Spinal cord (tissue), 10 donors: ENCODE data around the gene TNRC6B. TPM values are rescaled to one million over a fixed set of nuclear protein-coding genes. Genes with fewer than 3 reads are reported as not detected.
A peak's percentile ranks its signal among the peaks of the same experiment; 100 is the strongest.

Source experiments
- DNase-seq, 6 donors: peaks; one replicate each; pipeline versions ENCODE4 v3.0.0 to v3.0.0-alpha.2; 2013 to 2015; ENCODE audit warnings: low spot score in 6 of 6, low read depth in 4 of 6
- H3K27ac ChIP-seq: one replicate; pipeline ENCODE4 v1.5.1; 2013; ENCODE audit warnings: low read depth, low read length, control low read depth
- H3K27me3 ChIP-seq: one replicate; pipeline ENCODE4 v1.6.1; 2013; ENCODE audit warnings: low read length; ENCODE audit not compliant: control insufficient read depth, insufficient read depth
- H3K36me3 ChIP-seq: one replicate; pipeline ENCODE4 v1.6.1; 2013; ENCODE audit warnings: low read length; ENCODE audit not compliant: control insufficient read depth, insufficient read depth
- H3K4me1 ChIP-seq: one replicate; pipeline ENCODE4 v1.6.1; 2013; ENCODE audit warnings: low read length; ENCODE audit not compliant: control insufficient read depth, insufficient read depth
- H3K4me3 ChIP-seq: one replicate; pipeline ENCODE4 v1.5.1; 2013; ENCODE audit warnings: low read depth, low read length, control low read depth
- H3K9me3 ChIP-seq: one replicate; pipeline ENCODE4 v1.6.1; 2013; ENCODE audit warnings: low read length; ENCODE audit not compliant: control insufficient read depth, insufficient read depth
- WGBS: methylation state at CpG from one replicate; pipeline ENCODE4 v1.1.5; 2013; ENCODE audit warnings: missing lambda C conversion rate; ENCODE audit not compliant: insufficient coverage; 5-methylcytosine and 5-hydroxymethylcytosine counted together
- polyA plus RNA-seq, 2 donors: library from polyadenylated mRNA; unstranded; fragments of 120-200 nt; gene quantifications; one replicate each; pipeline ENCODE4 v1.2.1, GENCODE V29; 2013; ENCODE audit not compliant: insufficient read length in 2 of 2
- total RNA-seq, 2 donors: library from RNA; depleted of rRNA in 1 of 2; stranded (reverse); fragments of 120-200 nt in 1 of 2; fragments of >200 nt in 1 of 2; gene quantifications; one replicate each; pipeline versions ENCODE4 v1.2.3 to v1.2.4, GENCODE V29; 2013 to 2014
- donor health status: healthy.

TNRC6B gene
- total and polyA plus RNA-seq, 4 donors: 16.7 to 38.7 (median 26.5) TPM

DNA sequence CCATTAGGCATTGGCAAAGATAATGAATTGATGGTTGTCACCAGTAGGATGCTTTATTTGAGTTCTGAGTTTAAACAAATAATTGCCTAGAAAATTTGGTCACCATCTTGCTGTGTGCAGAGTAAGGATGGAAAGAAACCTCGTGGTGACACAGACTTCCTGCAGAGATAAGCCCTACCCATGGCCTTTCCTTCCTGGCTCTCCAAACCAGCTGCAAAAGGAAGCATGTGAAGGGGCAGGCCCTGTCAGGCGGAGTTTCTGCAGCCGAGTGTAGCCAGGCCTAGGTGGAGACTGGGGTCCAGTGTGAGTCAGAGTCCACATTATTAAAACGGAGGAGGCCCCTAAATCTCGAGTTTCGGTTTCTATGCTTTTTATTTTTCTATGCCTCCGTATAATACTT is 85.5 kb downstream of the TNRC6B start:
- Histone ChIP-seq H3K27ac (no peak overlapping the region), H3K27me3 (no peaks in the 10 kb centered on the region), H3K4me1 (no peaks in the 10 kb centered on the region), H3K36me3 (peaks cover 43% of the 10 kb centered on the region), H3K4me3 (no peak overlapping the region), H3K9me3 (no peaks in the 10 kb centered on the region)
- no CpG with 5 or more reads among the region's 7 CpGs for WGBS
- no peak for DNase-seq

DNA sequence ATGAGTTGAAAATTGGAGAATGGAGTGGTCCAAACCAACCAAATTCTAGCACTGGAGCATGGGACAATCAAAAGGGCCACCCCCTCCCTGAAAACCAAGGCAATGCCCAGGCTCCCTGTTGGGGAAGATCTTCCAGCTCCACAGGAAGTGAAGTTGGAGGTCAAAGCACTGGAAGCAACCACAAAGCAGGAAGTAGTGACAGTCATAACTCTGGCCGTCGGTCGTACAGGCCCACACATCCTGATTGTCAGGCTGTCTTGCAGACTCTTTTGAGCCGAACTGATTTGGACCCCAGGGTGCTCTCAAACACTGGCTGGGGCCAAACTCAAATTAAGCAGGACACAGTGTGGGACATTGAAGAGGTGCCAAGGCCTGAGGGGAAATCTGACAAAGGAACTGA is 88.1 kb downstream of the TNRC6B start:
- Histone ChIP-seq H3K4me3 (no peak overlapping the region), H3K27ac (no peak overlapping the region), H3K4me1 (no peaks in the 10 kb centered on the region), H3K36me3 (peaks cover 42% of the 10 kb centered on the region), H3K9me3 (no peaks in the 10 kb centered on the region), H3K27me3 (no peaks in the 10 kb centered on the region)
- 53% methylated on average over 4 of the region's 4 CpGs for WGBS
- DNase-seq: no peak

DNA sequence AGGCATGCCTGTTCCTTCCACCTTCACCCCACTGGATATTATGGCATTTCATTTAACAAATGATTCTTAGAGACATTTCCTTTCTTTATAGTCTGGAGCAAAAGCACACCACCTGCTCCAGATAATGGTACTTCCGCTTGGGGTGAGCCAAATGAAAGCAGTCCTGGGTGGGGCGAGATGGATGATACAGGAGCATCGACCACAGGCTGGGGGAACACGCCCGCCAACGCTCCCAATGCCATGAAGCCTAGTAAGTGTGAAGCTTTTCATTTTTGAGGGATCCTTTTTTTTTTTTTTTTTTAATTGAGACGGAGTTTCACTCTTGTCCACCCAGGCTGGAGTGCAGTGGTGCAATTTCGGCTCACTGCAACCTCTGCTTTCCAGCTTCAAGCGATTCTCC is 92.3 kb downstream of the TNRC6B start:
- Histone ChIP-seq H3K27ac (no peak overlapping the region), H3K4me1 (no peaks in the 10 kb centered on the region), H3K27me3 (no peaks in the 10 kb centered on the region), H3K36me3 (peaks cover 34% of the 10 kb centered on the region), H3K4me3 (no peak overlapping the region), H3K9me3 (no peaks in the 10 kb centered on the region)
- 90% methylated on average over 5 of the region's 9 CpGs for WGBS
- DNase-seq: no peak

DNA sequence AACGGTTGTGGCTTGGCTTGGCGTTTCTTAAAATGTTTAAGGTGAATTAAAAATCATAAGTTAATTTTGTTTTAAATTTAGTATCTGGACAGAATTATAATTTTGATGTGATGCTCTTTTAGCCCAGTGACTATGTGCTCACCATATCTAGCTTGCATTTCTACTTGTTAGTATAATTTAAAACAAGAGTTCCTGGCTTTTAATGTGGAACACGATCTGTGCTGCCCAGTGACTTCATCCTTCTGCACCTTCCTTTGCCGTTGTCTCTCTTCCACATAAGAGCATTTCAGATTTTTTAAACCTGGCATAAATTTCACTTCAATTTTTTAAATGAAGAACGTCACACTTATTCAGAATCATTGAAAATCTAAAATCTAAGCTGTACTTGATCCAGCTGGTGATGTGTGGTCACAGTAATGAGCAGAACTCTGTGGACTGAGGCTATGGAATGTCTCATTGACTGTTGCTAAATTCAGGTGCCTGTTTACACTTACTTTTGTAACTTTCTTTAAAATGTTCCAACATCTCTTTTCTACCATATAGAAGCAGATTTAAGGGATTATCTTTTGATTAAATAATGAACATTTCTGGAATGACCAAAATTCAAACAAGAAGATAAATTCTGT is 93.1 kb downstream of the TNRC6B start:
- H3K4me3 ChIP-seq: no peak overlapping the region
- H3K27ac ChIP-seq: no peak overlapping the region
- 67% methylated on average over 3 of the region's 5 CpGs for WGBS
- H3K27me3 ChIP-seq: no peaks in the 10 kb centered on the region
- H3K9me3 ChIP-seq: no peaks in the 10 kb centered on the region
- peaks cover 30% of the 10 kb centered on the region for H3K36me3 ChIP-seq
- peaks cover under 1% of the 10 kb centered on the region for H3K4me1 ChIP-seq
- DNase-seq: no peak

DNA sequence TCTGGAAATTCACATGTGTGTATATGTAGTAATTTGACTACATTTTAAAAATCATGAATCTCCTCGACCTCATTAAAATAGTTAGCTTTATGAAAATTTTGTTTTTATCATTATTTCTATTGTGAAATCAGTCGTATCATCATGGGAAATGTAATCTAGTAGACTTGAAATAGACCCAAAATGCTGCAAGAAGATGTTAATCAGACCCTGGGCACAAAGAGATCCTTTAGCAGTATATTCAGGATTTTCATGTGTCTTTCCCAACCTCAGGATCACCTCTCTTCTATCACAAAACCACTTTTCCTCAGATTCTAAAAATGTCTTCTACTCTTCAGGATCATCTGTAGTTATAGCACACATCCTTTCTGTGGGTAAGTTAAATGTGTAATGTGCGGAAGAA is 93.7 kb downstream of the TNRC6B start:
- H3K4me1 ChIP-seq: peaks cover 4% of the 10 kb centered on the region
- no peaks in the 10 kb centered on the region for H3K27me3 ChIP-seq
- H3K9me3 ChIP-seq: no peaks in the 10 kb centered on the region
- no peak overlapping the region for H3K4me3 ChIP-seq
- no peak for DNase-seq
- peaks cover 28% of the 10 kb centered on the region for H3K36me3 ChIP-seq
- H3K27ac ChIP-seq: no peak overlapping the region
- WGBS: 88% methylated on average over 1 of the region's 3 CpGs

DNA sequence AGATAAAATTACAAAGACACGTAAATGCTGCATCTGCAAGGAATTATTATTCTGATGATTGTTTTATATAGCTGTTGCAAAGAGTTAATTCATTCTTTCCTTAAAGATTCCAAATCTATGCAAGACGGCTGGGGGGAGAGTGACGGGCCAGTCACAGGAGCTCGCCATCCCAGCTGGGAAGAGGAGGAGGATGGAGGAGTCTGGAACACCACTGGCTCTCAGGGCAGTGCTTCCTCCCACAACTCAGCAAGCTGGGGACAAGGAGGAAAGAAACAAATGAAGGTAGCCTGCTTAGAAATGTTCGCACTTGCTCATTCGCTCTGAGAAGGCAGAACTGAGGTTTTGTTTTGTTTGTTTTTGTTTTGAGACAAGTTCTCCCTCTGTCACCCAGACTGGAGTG is 95.6 kb downstream of the TNRC6B start:
- Histone ChIP-seq H3K36me3 (peaks cover 21% of the 10 kb centered on the region), H3K4me3 (no peak overlapping the region), H3K9me3 (no peaks in the 10 kb centered on the region), H3K27me3 (no peaks in the 10 kb centered on the region), H3K4me1 (peaks cover 4% of the 10 kb centered on the region), H3K27ac (no peak overlapping the region)
- WGBS: 100% methylated on average over 1 of the region's 6 CpGs
- no peak for DNase-seq

DNA sequence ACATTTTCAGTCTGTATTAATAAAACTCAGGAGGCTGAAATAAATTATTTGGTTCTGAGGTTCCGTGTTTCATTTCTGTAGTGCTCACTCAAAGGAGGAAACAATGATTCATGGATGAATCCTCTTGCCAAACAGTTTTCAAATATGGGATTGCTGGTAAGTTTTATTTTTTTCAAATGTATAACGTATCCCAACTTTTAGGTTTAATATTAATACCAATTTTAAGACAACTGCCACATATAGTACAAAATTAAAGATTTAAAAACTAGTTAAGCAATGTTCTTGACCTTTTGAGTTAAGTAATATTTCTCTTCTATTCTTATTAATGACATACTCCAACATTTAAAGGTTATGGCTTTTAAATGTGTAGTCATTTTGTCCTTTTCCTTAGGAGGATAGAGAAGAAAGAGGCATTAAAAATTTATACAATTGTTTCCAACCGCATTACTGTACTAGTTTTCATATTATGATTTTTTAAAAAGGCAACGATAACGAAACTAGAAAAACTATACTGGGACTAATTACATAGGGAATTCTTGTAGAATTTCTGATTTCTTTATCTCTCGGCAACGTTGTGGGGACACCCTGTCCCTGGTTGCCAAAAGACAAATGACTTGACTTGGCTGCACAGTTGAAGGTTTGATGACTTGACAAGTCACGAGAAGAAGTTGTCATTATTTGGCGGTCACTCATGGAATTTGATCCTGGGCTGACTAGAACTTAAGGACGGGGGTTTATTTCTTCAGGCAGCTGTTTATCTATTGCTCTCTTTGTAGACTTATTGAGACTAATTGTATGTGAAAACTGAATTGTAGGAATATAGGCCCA is 99.5 kb downstream of the TNRC6B start:
- peaks cover 4% of the 10 kb centered on the region for H3K4me1 ChIP-seq
- no peaks in the 10 kb centered on the region for H3K9me3 ChIP-seq
- DNase-seq: no peak
- WGBS: 85% methylated on average over 4 of the region's 10 CpGs
- no peaks in the 10 kb centered on the region for H3K27me3 ChIP-seq
- peak overlapping the region; percentile 14 for H3K4me3 ChIP-seq
- peak overlapping the region; percentile 26 for H3K27ac ChIP-seq
- peaks cover 27% of the 10 kb centered on the region for H3K36me3 ChIP-seq

DNA sequence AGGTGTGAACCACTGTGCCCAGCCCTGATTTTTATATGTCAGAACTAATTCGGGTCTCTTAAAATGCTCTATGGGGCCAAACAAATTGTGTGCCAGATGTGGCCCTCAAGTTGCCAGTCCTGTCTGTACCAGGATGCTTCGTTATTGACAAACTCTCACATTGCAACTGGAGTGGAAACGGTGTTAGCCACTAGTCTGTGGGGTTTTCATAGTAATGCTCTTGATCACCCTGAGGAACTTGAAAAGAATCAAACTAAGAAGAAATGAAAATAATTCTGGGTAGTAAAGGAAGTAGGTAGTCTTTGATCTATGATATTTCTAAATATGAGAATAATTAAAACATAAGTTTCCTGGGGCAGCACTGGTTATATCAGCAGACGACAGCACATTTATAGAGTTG is 101.3 kb downstream of the TNRC6B start:
- H3K36me3 ChIP-seq: peaks cover 24% of the 10 kb centered on the region
- 95% methylated on average over 4 of the region's 4 CpGs for WGBS
- H3K27me3 ChIP-seq: no peaks in the 10 kb centered on the region
- DNase-seq: no peak
- no peak overlapping the region for H3K4me3 ChIP-seq
- H3K4me1 ChIP-seq: peaks cover 4% of the 10 kb centered on the region
- no peak overlapping the region for H3K27ac ChIP-seq
- H3K9me3 ChIP-seq: no peaks in the 10 kb centered on the region

DNA sequence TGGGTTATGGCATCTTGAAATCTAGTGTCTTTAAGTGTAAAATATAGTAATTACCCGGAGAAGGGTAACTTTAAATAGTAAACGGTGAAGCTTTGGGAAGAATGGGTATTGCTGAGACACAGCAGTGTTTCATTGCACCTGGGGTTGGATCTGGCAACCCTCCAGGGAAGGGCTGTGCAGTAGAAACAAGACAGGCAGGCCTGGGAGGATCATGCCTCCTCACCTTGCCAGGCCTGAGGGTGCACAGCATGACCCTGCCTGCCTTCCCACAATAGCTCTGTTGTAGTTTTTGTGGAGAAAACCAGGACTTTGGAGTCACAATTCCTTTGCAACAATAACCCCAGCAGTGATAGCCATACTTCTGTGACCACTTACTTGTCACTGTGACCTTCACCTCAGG is 104.0 kb downstream of the TNRC6B start:
- no peak for DNase-seq
- Histone ChIP-seq H3K27ac (no peak overlapping the region), H3K36me3 (peaks cover 25% of the 10 kb centered on the region), H3K9me3 (no peaks in the 10 kb centered on the region), H3K4me3 (no peak overlapping the region), H3K27me3 (no peaks in the 10 kb centered on the region), H3K4me1 (no peaks in the 10 kb centered on the region)
- 68% methylated on average over 2 of the region's 2 CpGs for WGBS

DNA sequence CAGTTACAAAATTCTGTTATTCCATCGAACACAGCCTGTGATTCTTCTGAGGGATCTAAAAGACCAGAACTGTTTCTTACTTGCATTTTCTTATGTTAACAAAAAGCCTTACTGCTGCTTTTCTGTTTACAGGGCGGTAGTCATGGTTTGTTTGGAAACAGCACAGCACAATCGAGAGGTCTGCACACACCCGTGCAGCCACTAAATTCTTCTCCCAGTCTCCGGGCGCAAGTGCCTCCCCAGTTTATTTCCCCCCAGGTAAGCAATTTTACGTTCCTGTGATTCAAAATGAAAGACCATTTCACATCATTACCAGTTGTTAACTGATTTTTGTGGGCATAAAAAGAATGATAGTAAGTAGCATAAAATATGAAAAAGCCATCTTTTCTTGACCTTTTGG is 107.8 kb downstream of the TNRC6B start:
- Histone ChIP-seq H3K27ac (no peak overlapping the region), H3K4me3 (no peak overlapping the region), H3K9me3 (no peaks in the 10 kb centered on the region), H3K36me3 (peaks cover 43% of the 10 kb centered on the region), H3K4me1 (no peaks in the 10 kb centered on the region), H3K27me3 (no peaks in the 10 kb centered on the region)
- 79% methylated on average over 2 of the region's 7 CpGs for WGBS
- no peak for DNase-seq
